Measurements from ENCODE around the gene ANKHD1. TPM values are rescaled to one million over a fixed set of nuclear protein-coding genes. Genes with fewer than 3 reads are reported as not detected.

ANKHD1 gene
- total RNA-seq, 6 experiments from 2014 or later, result 45.5 to 73.2 (median 62.6) TPM

DNA sequence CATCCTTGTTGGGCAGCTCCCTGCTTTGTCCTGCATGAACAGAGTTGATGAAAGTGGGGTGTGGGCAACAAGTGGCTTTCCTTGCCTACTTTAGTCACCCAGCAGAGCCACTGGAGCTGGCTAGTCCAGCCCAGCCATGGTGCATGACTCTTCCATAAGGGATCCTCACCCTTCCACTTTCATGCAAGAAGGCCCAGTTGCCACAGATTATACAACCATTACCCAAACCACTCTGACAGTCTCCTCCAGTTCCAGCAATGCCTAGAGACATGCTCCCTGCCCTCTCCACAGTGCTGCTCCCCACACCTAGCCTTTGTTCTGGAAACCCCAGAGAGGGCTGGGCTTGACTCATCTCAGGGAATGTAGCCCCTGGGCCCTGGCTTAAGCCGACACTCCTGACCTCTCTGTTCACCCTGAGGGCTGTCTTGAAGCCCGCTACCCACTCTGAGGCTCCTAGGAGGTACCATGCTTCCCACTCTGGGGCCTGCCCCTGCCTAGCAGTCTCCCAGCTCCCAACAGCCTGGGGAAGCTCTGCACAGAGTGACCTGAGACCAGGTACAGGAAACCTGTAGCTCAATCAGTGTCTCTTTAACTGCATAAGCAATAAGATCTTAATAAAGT, 166.9 kb downstream of the ANKHD1 start:
- peaks cover 0 to 56% (median 23%) of the 10 kb centered on the region in 4 donors for H3K4me1 ChIP-seq
- H3K36me3 ChIP-seq, result peaks cover 0 to 15% (median 7%) of the 10 kb centered on the region in 4 donors
- ATAC-seq, result no peak
- DNase-seq, result peak in 1 of 3 donors; percentile 42
- H3K27me3 ChIP-seq, result no peaks in the 10 kb centered on the region
- H3K9me3 ChIP-seq, result no peaks in the 10 kb centered on the region
- TF ChIP-seq POLR2A (IDR thresholded peaks at IDR 0.05), result no peak
- TF ChIP-seq, protein P1, sequence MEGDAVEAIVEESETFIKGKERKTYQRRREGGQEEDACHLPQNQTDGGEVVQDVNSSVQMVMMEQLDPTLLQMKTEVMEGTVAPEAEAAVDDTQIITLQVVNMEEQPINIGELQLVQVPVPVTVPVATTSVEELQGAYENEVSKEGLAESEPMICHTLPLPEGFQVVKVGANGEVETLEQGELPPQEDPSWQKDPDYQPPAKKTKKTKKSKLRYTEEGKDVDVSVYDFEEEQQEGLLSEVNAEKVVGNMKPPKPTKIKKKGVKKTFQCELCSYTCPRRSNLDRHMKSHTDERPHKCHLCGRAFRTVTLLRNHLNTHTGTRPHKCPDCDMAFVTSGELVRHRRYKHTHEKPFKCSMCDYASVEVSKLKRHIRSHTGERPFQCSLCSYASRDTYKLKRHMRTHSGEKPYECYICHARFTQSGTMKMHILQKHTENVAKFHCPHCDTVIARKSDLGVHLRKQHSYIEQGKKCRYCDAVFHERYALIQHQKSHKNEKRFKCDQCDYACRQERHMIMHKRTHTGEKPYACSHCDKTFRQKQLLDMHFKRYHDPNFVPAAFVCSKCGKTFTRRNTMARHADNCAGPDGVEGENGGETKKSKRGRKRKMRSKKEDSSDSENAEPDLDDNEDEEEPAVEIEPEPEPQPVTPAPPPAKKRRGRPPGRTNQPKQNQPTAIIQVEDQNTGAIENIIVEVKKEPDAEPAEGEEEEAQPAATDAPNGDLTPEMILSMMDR (IDR thresholded peaks at IDR 0.05), result no peak
- peak overlapping the region; percentile 23 to 90 (median 56) for H3K27ac ChIP-seq
- WGBS (ENCODE audit: insufficient coverage, low coverage, low lambda C conversion rate, missing lambda C conversion rate), result no CpG with 5 or more reads among the region's 2 CpGs
- intact Hi-C loops (cut with DNase I), result loop anchor here (10.0 kb wide), 1 partner anchor 66 kb away; the partner anchor contains the start of genes CD14 (in 2 of the 2) and TMCO6 (in 2 of the 2)
- H3K4me3 ChIP-seq, result no peak overlapping the region

- peak overlapping the region; percentile 23 to 90 (median 56) for H3K27ac ChIP-seq
- 19% methylated on average over 4 of the region's 4 CpGs for WGBS (ENCODE audit: insufficient coverage, low coverage, low lambda C conversion rate, missing lambda C conversion rate)
These were observed 167.6 kb downstream of the ANKHD1 start for GRCh38 chr5:140569197-140569596.

DNA sequence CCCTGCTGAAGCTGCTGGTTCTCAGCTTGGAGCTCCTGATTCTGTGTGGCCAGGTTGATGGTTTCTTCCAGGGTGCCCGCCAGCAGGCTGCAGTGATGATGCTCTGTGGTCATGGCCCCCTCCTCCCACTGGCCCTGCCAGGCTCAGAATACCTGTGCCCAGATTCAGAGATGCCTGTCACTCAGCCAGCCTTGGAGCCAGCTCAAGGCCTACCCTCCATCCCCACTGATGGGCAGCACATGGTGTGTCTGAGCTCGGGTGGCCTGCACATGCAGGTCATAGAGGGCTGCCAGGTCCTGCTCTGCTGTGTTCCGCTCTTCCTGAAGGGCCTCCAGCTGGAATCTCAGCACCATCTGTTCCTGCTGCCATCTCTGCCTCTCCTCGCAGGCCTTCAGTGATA, 168.4 kb downstream of the ANKHD1 start:
- WGBS (ENCODE audit: insufficient coverage, low coverage, low lambda C conversion rate, missing lambda C conversion rate), result 100% methylated on average over 1 of the region's 4 CpGs
- Histone ChIP-seq H3K27ac (peak overlapping the region in 1 of 3 donors; percentile 90), H3K36me3 (peaks cover 0 to 15% (median 7%) of the 10 kb centered on the region in 4 donors), H3K4me1 (peaks cover 0 to 66% (median 27%) of the 10 kb centered on the region in 4 donors), H3K4me3 (no peak overlapping the region), H3K9me3 (no peaks in the 10 kb centered on the region), H3K27me3 (no peaks in the 10 kb centered on the region)
- intact Hi-C loops (cut with DNase I), result no loop called here
- no peak for ATAC-seq
- no peak for TF ChIP-seq POLR2A (IDR thresholded peaks at IDR 0.05)
- TF ChIP-seq, protein P1 (IDR thresholded peaks at IDR 0.05), result no peak
- DNase-seq, result peak in 1 of 3 donors; percentile 46

More at GRCh38 chr5:140569197-140569596, 167.6 kb downstream of the ANKHD1 start:
- Histone ChIP-seq H3K27me3 (no peaks in the 10 kb centered on the region), H3K4me3 (no peak overlapping the region), H3K4me1 (peaks cover 0 to 57% (median 23%) of the 10 kb centered on the region in 4 donors), H3K9me3 (no peaks in the 10 kb centered on the region), H3K36me3 (peaks cover 0 to 15% (median 7%) of the 10 kb centered on the region in 4 donors)
- TF ChIP-seq POLR2A (IDR thresholded peaks at IDR 0.05), result no peak
- TF ChIP-seq, protein P1 (IDR thresholded peaks at IDR 0.05), result no peak
- intact Hi-C loops (cut with DNase I), result loop anchor here (10.0 kb wide), 1 partner anchor 66 kb away; the partner anchor contains the start of genes CD14 (in 2 of the 2) and TMCO6 (in 2 of the 2)
- ATAC-seq (no peak), DNase-seq (peak in 1 of 3 donors; percentile 30)

DNA sequence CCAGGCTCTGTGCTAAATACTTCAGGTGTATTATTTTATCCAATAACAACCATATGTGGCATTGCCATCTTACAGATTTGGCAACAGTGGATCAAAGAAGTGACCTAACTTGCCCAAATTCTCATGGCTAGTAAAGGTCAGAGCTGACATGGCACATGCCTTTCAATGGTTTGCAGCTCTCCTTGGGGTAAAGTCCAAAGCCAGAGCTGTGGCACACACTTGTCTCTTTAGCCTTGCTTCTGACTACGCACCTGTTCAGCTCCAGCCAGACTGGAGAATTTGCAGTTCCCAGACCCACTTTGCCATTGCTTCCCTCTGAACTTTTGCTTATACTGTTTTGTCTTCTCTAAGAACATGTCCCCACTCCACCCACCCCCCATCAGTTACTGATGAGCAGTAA, 168.9 kb downstream of the ANKHD1 start:
- WGBS (ENCODE audit: insufficient coverage, low coverage, low lambda C conversion rate, missing lambda C conversion rate), result 63% methylated on average over 1 of the region's 1 CpG
- DNase-seq, result peak in 1 of 3 donors; percentile 41
- peak overlapping the region in 2 of 3 donors; percentile 21 to 90 for H3K27ac ChIP-seq
- peaks cover 0 to 15% (median 7%) of the 10 kb centered on the region in 4 donors for H3K36me3 ChIP-seq
- intact Hi-C loops (cut with DNase I), result no loop called here
- peaks cover 0 to 67% (median 27%) of the 10 kb centered on the region in 4 donors for H3K4me1 ChIP-seq
- H3K9me3 ChIP-seq, result no peaks in the 10 kb centered on the region
- ATAC-seq, result peak in 1 of 4 donors; percentile 7
- no peaks in the 10 kb centered on the region for H3K27me3 ChIP-seq
- TF ChIP-seq, protein P1 (IDR thresholded peaks at IDR 0.05), result no peak
- TF ChIP-seq POLR2A (IDR thresholded peaks at IDR 0.05), result no peak
- H3K4me3 ChIP-seq, result no peak overlapping the region
